Midbrain (tissue), 1 donor: ENCODE results near the gene PPIL6.
A peak's percentile ranks its signal among the peaks of the same experiment; 100 is the strongest.

ENCODE experiments used
- DNase-seq: peaks from one replicate; lab custom pipeline; 2025; lab: John Stamatoyannopoulos, UW

PPIL6 gene

DNA sequence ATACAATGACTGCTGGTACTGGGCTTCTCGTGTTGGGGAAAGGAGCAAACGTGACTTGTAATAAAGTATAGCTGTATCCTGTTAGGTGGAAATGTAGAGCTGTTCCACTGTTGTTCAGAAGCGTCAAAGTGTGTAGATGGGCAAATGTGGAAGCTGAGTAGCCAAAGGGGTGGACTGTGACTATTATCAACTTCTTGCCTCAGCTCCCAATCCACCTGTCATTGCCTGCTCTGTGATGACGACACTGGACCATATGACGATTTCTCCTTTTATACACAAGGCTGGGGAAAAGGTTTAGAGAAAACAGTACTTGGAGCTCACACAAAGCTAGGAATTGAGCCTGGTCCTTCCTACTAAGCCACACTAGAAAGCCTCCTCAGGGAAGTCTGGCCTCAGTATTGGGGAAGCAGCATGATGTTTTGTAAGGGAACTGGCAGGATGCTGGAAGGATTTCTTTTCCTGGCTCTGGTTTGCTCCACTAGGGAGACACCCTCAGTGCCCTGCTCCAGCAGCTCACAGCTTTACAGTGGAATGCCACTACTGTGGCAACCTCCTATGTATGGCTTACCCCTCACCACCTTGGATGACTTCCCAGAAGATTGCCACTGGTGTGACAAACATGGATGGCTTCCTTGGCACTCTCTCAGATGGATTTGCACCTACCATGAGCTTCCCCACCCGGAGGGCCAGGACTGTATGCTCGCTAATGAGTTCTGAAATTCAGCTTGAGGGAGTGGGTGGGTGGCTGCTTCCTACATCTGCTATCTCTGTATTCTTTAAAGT, 78.1 kb downstream of the PPIL6 start:
- no peak for DNase-seq

DNA sequence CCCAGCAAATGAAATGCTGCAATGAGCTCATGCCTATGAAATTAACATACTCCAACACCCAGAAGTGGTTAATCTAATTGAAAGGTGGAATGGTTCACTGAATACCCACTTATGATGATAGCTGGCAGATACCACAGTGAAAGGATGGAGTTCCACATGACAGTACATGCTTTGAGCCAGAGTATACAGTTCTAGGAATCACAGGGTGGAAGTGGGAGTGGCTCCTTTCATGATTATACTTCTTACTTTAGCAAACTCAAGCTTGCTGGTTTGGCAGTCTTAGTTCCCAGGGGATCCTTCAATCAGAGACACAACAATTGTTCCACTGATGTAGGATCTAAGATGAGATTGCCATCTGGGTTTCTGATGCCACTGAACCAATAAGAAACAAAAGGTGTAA, 79.6 kb downstream of the PPIL6 start:
- DNase-seq, result no peak

DNA sequence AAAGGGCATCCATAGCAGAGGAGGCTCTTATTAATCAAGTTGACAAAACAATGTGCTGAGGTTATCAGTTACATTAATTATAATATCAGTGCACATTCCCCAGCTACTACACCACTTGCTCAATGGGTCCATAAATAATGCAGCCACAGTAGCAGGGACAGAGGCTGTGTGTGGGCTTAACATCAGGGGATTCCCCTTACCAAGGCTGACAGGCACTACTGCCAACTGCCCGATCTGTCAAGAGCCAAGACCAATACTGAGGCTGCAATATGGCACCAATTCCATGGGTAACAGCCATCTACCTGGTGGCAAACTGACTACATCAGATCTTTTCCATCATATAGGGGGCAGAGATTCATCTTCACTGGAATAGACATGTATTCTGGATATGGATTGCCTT, 80.1 kb downstream of the PPIL6 start:
- DNase-seq, result no peak

DNA sequence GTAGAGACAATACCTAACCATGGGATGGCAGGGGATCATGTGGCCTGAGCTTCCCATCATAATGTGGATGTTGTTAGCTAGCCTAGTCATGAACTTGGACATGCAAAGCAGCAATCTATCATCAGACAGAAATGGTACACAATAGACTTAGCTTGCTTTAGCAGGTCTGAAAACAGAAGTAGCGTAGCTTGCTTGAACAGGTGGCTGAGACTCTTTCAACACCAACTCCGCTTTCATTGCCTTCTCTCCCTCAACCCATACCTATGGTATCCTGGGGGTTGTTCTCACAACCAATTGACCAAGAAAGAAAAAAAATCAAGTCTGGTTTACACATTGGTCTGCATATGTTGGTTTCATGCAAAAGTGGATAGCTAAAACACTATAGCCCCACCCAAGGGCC, 81.2 kb downstream of the PPIL6 start:
- no peak for DNase-seq

DNA sequence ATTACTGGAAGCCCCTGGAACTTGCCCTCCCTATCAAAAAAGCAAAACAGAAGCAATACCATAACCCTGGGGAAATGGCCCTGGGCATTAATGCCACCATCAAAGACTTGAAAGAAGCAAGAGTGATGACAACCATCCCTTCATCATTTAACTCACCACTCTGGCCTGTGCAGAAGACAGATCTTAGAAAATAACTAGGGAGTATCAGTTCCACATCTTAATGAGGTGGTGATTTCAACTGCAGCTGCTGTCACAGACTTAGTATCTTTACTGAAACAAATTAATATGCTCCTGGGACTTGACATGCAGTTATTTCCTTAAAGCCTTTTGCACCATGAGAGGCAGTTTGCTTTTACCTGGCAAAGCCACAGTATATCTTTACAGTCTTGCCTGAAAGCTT, 82.2 kb downstream of the PPIL6 start:
- DNase-seq, result no peak

DNA sequence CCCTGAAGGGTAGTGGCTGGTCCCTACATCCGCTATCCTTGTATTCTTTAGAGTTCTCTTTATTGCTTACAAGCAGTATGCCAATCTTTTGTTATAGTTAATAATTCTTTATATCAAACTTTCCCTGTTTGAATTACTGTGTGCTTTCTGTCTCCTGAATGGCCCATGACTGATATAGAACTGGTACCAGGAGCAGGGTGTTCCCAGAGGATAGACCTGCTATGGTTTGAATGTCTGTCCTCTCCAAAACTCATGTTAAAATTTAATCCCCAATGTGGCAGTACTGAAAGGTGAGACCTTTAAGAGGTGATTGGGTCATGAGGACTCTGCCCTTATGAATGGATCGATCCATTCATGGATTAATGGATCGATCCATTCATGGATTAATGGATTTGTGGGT, 84.2 kb downstream of the PPIL6 start:
- no peak for DNase-seq

DNA sequence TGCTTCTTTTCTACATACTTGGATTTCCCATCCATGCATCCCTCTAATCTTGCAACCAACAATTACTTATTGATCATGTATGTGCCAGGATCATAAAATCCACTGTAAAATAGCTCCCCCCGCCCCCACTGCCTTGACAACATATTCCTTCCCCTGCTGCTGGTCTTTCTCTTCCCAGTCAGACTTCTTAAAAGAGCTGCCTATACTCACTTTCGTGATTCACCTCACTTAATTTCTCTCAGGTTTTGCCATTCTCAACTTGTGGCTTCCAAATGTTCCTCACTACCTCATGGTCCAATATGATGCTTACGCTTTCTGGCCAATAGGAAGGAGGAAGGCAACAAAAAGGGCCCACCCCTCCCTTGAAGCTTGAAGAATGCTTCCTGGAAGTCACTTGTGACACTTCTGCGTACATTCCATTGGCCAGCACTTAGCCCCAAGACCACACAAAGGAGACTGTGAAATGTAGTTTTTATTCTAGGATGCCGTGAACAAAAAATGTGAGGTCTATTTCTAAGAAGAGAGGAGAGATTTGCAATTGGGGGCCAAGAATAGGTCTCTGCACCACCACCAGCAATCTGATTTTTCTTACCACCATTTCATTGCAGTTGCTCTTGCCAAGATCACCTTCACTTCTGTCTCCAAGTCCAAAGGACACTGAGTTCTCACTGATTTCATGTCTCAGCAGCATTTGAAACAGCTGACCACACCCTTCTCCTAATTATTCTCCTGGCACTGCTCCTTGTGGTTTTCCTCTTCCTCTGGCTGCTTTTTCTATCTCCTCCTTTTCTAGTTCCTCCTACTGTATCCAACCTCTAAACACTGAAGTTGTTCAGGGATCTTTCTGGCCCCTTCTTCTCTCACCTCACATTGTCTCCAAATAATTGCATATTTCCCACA, 88.9 kb downstream of the PPIL6 start:
- DNase-seq, result no peak

DNA sequence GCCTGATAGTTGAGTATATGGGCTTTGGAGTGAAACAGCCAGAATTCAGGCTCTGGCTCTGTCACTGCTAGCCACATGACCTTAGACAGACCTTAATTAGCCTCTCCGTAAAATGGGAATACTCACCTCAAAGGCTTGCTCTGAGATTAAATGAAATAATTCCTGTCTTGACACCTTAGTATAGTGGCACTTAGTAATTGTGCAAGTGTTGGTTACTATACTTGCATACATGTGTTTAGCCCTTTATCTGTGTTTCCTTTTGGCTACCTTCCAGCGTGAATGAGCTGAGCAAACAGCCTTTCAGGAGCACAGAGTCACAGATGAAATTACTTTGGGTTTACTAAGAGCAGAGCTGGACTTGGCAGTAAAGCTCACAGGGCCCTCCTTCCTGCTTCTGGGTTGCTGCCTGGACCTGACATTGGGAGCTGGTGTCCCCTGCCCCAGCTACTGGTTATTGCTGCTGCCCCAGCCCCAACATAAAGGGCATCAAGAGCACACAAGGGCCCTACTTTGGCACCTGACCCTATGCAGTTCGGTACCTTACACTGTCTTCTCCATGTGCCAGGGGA, 90.9 kb downstream of the PPIL6 start:
- DNase-seq, result peak; percentile 13

DNA sequence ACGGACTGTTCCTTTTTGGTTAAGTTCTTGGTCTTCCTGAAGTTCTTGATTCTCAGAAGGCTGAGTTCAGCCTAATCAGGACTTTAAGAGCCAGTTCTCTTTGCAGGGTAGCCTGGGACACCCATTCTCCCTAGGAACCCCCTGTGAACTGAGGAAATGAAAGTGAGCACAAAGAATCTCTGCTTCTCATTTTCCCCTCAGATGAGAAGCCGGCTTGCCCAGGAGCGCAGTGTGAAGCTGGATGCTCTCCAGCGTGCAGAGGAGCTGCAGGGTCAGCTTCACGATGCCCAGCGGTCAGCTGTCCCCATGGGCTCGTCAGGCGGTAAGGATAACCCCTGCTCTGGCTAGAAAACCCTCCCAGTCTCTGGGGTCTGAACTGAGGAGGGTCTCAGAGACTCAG, 92.2 kb downstream of the PPIL6 start:
- DNase-seq, result peak; percentile 15

DNA sequence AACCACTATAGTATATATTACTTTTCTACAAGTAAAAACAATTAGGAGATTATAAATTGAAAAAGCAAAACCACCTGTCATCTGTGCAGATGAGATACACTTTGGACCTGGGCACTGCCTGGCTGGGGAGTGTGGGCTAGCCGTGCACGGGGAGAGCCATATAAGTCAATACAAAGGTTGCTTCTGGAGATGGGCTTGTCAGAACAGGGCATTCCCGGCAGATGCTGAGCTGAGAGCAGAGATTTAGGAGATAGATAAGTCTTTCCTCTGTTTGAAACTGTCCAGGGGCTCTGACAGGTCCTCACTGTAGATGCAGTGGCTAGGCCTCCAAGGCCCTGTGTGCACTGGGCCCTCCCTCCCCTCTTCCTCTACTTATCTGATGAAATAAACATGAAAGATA, 92.6 kb downstream of the PPIL6 start:
- DNase-seq, result no peak

DNA sequence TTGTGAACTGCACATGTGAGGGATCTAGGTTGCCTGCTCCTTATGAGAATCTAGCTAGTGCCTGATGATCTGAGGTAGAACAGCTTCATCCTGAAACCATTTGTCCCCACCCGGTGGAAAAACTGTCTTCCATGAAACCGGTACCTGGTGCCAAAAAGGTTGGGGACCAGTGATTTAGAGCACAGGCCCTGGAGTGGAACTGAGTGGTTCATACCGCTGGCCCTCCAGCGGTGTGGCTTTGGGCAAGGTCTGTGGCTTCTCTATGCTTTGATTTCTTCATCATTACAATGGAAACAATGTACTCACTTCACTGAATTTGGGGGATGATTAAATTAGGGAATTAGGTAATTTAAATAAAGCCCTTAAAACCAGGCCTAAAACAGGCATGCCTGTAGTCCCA, 94.4 kb downstream of the PPIL6 start:
- no peak for DNase-seq

DNA sequence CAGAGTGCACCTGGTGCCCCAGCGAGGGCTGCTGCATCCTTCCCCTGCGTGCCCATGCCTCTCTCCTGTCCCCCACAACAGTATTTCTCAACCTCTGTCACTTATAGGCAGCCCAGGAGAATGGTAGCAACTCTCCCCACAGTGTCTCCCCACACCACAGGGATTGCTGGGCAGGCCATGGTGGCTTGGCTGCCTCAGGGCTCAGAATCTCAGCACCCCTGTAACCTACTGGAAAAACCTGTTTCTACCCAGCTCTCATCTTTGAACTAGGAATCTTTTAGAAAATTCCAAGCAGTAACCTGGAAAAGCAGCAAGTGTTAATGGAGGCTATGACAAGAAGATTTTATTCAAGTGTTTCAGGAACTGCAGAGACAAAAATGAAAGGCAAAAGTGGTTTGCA, 96.2 kb downstream of the PPIL6 start:
- DNase-seq, result no peak

DNA sequence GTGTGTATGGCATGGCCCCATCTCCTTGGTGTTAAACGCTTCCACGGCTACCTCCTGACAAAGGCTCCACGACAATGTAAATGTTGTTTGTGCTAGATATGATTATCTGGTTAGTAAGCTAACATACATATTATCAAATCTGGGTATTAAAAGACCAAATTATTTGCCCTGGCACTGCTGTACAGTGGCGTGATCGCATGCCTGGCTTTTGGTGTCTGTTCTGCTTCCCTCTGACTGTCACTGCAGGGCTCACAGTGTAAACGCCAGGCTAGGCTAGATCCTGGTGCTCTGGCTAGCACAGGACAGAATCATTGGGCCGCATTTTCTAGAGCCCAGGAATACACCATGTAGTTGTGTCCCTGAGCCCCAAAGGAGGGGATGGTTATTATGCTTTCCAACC, 96.9 kb downstream of the PPIL6 start:
- no peak for DNase-seq

DNA sequence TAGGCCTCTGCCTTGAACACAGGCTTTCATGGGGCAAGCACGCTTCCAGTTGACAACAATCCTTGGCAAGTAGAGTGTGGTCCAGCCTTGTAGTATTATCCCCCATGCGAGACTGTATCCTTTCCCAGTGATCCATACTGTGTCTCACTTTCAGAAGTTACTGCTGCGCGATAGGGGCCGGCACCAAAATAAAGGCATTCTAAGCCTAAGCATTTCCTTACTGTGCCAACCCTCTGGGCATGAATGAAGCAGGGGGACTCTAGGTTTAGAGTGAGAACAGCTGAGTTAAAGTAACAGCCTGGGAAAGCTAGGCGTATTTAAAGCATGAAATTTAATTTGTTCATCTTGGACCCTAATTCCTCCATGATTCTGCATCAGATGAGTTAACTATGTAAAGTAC, 97.5 kb downstream of the PPIL6 start:
- DNase-seq, result no peak

DNA sequence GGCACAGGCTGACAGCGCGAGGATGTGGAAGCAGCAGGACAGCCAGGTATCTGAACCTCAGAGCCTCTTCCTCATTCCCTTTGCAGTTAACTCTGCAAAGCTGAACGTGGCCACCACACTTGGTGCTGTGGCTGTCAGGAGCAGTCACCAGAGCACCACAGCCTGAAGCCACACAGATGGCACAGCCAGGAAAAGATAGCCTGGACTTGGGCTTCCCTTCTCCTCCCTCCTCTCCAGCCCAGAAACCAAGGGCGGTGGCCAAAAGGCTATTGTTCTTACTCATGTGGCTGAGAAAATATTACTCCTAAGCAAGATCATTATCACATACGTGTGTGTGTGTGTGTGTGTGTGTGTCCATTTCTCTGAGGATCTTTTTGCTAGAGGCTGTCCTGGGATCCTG, 97.9 kb downstream of the PPIL6 start:
- no peak for DNase-seq

DNA sequence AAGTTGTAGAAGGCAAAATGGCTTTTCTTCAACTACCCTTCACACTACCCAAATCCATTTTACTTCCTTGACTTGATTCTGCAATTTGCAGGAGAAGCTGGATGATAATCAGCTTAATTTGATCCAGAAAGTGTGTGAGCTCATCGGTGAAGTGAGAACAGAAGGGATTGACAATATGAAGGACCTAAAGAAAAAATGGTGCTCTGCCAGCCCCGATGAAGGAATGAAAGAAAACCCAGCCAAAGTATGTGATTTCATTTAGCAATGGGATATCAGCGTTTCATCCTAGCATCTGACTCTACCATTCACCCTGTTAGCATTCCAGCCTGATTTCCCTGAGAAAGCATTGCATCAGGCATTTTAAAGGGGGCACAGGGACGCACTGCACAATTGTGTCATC, 99.6 kb downstream of the PPIL6 start:
- no peak for DNase-seq
